Glutamatergic neuron (in vitro differentiated cells): Measurements from ENCODE around the gene MUC6. TPM values are rescaled to one million over a fixed set of nuclear protein-coding genes. Genes with fewer than 3 reads are reported as not detected.

Experiments used
- DNase-seq: peaks from one replicate; pipeline ENCODE4 v3.0.0; 2022
- H3K27ac Mint-ChIP-seq: one replicate; pipeline ENCODE4 v1.8.0; 2020; ENCODE audit warnings: mild to moderate bottlenecking, mixed read lengths, inconsistent platforms; ENCODE audit not compliant: unreplicated experiment
- H3K27me3 Mint-ChIP-seq: one replicate; pipeline ENCODE4 v1.8.0; 2020; ENCODE audit warnings: mild to moderate bottlenecking, moderate library complexity, mixed read lengths, inconsistent platforms; ENCODE audit not compliant: unreplicated experiment
- H3K36me3 Mint-ChIP-seq: one replicate; pipeline ENCODE4 v1.8.0; 2020; ENCODE audit warnings: mild to moderate bottlenecking, mixed read lengths, inconsistent platforms; ENCODE audit not compliant: unreplicated experiment
- H3K4me1 Mint-ChIP-seq: one replicate; pipeline ENCODE4 v1.8.0; 2020; ENCODE audit warnings: mild to moderate bottlenecking, low read depth, mixed read lengths, inconsistent platforms; ENCODE audit not compliant: unreplicated experiment
- H3K4me3 Mint-ChIP-seq: one replicate; pipeline ENCODE4 v1.8.0; 2020; ENCODE audit warnings: mild to moderate bottlenecking, mixed read lengths, inconsistent platforms; ENCODE audit not compliant: unreplicated experiment
- H3K9me3 Mint-ChIP-seq: one replicate; pipeline ENCODE4 v1.8.0; 2020; ENCODE audit warnings: mild to moderate bottlenecking, moderate library complexity, mixed read lengths, inconsistent platforms; ENCODE audit not compliant: unreplicated experiment
- CTCF ChIP-seq: fragments of 200-600 bp; sonication (generic); IDR thresholded peaks from one replicate; pipeline ENCODE4 v1.5.0; 2021; ENCODE audit not compliant: partially characterized antibody, unreplicated experiment
- total RNA-seq: library from RNA; stranded (reverse); fragmentation: NEBNext Ultra II Directional; extraction: Animal tissue kit (Norgen Biotek cat#: 25700); gene quantifications from one replicate; pipeline ENCODE4 v1.2.1, GENCODE V29; 2021; ENCODE audit not compliant: unreplicated experiment

Gene MUC6
- total RNA-seq, 1 donor from 2014 or later, result not detected

GRCh38 chr11:1039481-1040427 lies 3.2 kb upstream of the MUC6 start:
- Mint-ChIP-seq H3K27me3 (peaks cover 8% of the 10 kb centered on the region), H3K4me3 (no peak overlapping the region), H3K36me3 (no peaks in the 10 kb centered on the region), H3K4me1 (peaks cover 3% of the 10 kb centered on the region), H3K9me3 (peaks cover 5% of the 10 kb centered on the region), H3K27ac (no peak overlapping the region)
- TF ChIP-seq CTCF, result no peak
- DNase-seq, result peak; percentile 15

DNA sequence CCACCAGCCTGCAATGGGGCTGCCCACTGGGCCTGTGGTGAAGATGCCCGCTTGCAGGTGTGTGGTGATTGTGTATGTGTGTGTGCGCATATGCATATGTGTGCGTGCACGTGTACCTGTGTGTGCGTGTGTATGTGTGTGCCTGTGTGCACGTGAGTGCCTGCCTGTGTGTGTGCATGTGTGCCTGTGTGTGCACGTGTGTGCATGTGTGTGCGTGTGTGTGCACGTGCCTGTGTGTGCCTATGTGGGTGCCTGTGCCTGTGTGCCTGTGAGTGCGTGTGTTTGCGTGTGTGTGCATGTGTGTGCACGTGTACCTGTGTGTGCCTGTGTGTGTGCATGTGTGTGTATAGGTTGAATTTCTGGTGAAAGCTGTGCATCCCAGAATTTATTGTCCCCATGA lies 2.4 kb upstream of the MUC6 start:
- peaks cover 4% of the 10 kb centered on the region for H3K27me3 Mint-ChIP-seq
- peaks cover 3% of the 10 kb centered on the region for H3K9me3 Mint-ChIP-seq
- DNase-seq, result peak; percentile 12
- TF ChIP-seq CTCF, result no peak
- no peak overlapping the region for H3K4me3 Mint-ChIP-seq
- no peaks in the 10 kb centered on the region for H3K36me3 Mint-ChIP-seq
- no peak overlapping the region for H3K27ac Mint-ChIP-seq
- peaks cover 1% of the 10 kb centered on the region for H3K4me1 Mint-ChIP-seq

- no peak for TF ChIP-seq CTCF
- no peaks in the 10 kb centered on the region for H3K36me3 Mint-ChIP-seq
- no peaks in the 10 kb centered on the region for H3K4me1 Mint-ChIP-seq
- H3K4me3 Mint-ChIP-seq, result no peak overlapping the region
- peaks cover 2% of the 10 kb centered on the region for H3K9me3 Mint-ChIP-seq
- H3K27me3 Mint-ChIP-seq, result peaks cover 4% of the 10 kb centered on the region
- H3K27ac Mint-ChIP-seq, result no peak overlapping the region
- no peak for DNase-seq
Observed at GRCh38 chr11:1038361-1038760, 1.8 kb upstream of the MUC6 start.

DNA sequence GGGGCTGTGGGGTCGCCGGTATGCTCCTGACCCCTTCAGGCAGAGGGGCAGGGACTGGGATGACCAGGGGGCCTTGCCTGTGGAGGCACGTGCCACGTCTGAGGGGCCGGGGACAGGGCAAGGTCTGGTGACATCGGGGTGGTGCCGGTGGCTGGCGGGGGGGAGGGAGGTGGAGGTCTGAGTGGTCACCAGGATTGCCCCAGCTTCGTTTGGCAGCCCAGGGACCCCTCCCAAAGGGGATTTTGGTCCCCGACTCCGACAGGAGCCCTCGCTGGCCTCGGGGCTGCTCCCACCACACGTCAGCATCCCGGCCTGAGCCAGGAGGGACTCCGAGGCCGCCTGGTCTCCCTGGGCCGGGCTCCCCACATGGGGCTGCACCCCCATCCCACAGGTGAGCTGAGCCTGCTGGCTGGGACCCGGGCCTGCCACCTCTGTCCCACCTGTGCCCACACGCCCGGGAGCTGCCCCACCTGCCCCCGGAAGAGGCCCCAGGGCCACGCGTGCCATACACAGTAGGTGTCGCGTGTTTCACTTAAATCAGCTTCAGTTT lies 1.1 kb upstream of the MUC6 start:
- H3K9me3 Mint-ChIP-seq, result peaks cover 2% of the 10 kb centered on the region
- H3K36me3 Mint-ChIP-seq, result no peaks in the 10 kb centered on the region
- H3K27me3 Mint-ChIP-seq, result peaks cover 6% of the 10 kb centered on the region
- no peak overlapping the region for H3K4me3 Mint-ChIP-seq
- H3K4me1 Mint-ChIP-seq, result no peaks in the 10 kb centered on the region
- TF ChIP-seq CTCF, result no peak
- DNase-seq, result no peak
- H3K27ac Mint-ChIP-seq, result no peak overlapping the region

DNA sequence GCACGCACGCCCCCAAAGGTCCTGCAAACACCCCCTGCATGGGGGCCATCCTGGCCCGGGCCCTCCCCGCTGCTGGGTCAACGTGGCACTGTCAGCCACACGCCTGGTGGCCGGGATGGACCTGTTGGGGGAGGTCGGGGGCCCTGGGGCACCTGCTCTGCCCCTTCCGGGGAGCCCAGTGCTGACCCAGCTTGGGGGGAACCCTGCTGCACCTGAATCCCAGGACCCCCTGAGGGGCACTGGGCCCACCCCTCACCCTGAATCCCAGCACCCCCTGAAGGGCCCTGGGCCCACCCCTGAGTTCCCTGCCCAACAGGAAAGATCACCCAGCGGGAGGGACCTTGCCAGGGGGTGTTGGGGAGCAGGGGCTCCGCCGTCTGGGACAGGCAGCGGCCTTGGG lies 413 bp upstream of the MUC6 start:
- Mint-ChIP-seq H3K27me3 (peaks cover 11% of the 10 kb centered on the region), H3K36me3 (no peaks in the 10 kb centered on the region), H3K4me3 (no peak overlapping the region), H3K9me3 (peaks cover 7% of the 10 kb centered on the region), H3K27ac (no peak overlapping the region), H3K4me1 (peaks cover 4% of the 10 kb centered on the region)
- TF ChIP-seq CTCF, result no peak
- DNase-seq, result no peak
